Measurements from ENCODE around the gene SRPRA. TPM values are rescaled to one million over a fixed set of nuclear protein-coding genes. Genes with fewer than 3 reads are reported as not detected.
"Not testable (repeated sequence)": the region's sequence is repeated elsewhere in the genome, so short reads cannot be mapped to it uniquely, and the experiment has no call there.

Gene SRPRA
- total RNA-seq, 1 donor from 2014 or later = 40.0 TPM

DNA sequence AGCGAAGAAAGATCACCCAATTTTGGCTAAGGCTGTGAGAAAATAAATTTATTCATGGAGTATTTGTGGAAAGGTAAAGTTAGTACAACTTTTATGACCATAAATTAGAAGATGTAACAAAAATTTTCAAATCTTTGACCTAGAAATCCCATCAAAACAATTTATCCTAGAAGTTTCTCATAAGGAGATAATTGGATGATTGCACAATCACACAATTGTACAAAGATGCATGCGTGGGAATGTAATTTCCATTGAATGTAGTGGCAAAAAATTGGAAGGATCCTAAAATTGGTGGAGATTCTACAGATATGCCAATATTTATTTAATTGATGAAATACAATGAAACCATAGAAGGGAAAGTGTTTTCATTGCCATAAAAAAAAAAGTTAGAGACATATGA, 11.6 kb downstream of the SRPRA start:
- no peaks in the 10 kb centered on the region for H3K36me3 ChIP-seq
- no peak overlapping the region for H3K9ac ChIP-seq
- no peaks in the 10 kb centered on the region for H3K27me3 ChIP-seq
- no peak overlapping the region for H2AFZ ChIP-seq (replicated peaks)
- peaks cover 23% of the 10 kb centered on the region for H3F3A ChIP-seq (ENCODE audit: low read depth)
- no peak overlapping the region for H3K4me2 ChIP-seq
- no peaks in the 10 kb centered on the region for H3K79me2 ChIP-seq (ENCODE audit: low read depth)
- Mint-ChIP-seq H3K27ac (no peak overlapping the region), H3K9me3 (no peaks in the 10 kb centered on the region), H3K27me3 (ENCODE audit: insufficient read depth, low read depth) (peaks cover 2% of the 10 kb centered on the region), H3K36me3 (peaks cover 23% of the 10 kb centered on the region), H3K4me1 (no peaks in the 10 kb centered on the region), H3K4me3 (no peak overlapping the region)
- H4K20me1 ChIP-seq (ENCODE audit: low read depth) = peaks cover 5% of the 10 kb centered on the region
- H3K4me3 ChIP-seq = no peak overlapping the region
- no peak overlapping the region for H3K27ac ChIP-seq
- H3K4me1 ChIP-seq = no peaks in the 10 kb centered on the region
- DNase-seq (ENCODE audit: low spot score) = no peak
- H3K9me3 ChIP-seq (ENCODE audit: low read depth) = no peaks in the 10 kb centered on the region
- TF ChIP-seq EZH2 (IDR thresholded peaks at IDR 0.05) = no peak
- TF ChIP-seq EZH2phosphoT487 (IDR thresholded peaks at IDR 0.05) = no peak
- TF ChIP-seq, protein P1, sequence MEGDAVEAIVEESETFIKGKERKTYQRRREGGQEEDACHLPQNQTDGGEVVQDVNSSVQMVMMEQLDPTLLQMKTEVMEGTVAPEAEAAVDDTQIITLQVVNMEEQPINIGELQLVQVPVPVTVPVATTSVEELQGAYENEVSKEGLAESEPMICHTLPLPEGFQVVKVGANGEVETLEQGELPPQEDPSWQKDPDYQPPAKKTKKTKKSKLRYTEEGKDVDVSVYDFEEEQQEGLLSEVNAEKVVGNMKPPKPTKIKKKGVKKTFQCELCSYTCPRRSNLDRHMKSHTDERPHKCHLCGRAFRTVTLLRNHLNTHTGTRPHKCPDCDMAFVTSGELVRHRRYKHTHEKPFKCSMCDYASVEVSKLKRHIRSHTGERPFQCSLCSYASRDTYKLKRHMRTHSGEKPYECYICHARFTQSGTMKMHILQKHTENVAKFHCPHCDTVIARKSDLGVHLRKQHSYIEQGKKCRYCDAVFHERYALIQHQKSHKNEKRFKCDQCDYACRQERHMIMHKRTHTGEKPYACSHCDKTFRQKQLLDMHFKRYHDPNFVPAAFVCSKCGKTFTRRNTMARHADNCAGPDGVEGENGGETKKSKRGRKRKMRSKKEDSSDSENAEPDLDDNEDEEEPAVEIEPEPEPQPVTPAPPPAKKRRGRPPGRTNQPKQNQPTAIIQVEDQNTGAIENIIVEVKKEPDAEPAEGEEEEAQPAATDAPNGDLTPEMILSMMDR (IDR thresholded peaks at IDR 0.05) = no peak

DNA sequence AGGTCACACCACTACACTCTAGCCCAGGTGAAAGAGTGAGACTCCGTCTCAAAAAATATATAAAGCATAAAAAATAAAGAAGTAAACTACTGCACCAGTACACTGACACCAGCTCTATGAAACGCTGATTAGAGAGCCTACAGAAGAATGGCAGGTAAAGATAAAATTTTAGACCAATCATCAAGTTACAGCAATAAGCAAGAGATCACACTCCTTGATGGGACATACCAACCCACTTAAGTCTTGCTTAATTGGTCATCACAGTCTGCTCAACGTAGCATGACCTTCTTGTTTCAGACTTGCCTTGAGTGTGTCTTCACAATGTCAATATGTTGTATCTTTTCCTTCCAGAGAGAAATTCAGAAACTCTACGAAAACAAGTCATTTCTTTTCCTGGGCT, 12.5 kb downstream of the SRPRA start:
- Histone ChIP-seq H3K27ac (no peak overlapping the region), H4K20me1 (ENCODE audit: low read depth) (peaks cover 5% of the 10 kb centered on the region), H3K9me3 (ENCODE audit: low read depth) (no peaks in the 10 kb centered on the region), H3K4me2 (no peak overlapping the region), H3K27me3 (no peaks in the 10 kb centered on the region), H3K4me1 (no peaks in the 10 kb centered on the region), H2AFZ (replicated peaks) (no peak overlapping the region), H3K4me3 (no peak overlapping the region), H3F3A (ENCODE audit: low read depth) (peaks cover 16% of the 10 kb centered on the region), H3K36me3 (no peaks in the 10 kb centered on the region), H3K9ac (no peak overlapping the region), H3K79me2 (ENCODE audit: low read depth) (no peaks in the 10 kb centered on the region)
- Mint-ChIP-seq H3K27me3 (ENCODE audit: insufficient read depth, low read depth) (peaks cover 2% of the 10 kb centered on the region), H3K4me3 (no peak overlapping the region), H3K4me1 (no peaks in the 10 kb centered on the region), H3K36me3 (peaks cover 23% of the 10 kb centered on the region), H3K27ac (no peak overlapping the region), H3K9me3 (no peaks in the 10 kb centered on the region)
- TF ChIP-seq EZH2 (IDR thresholded peaks at IDR 0.05) (no peak), EZH2phosphoT487 (IDR thresholded peaks at IDR 0.05) (no peak)
- TF ChIP-seq, protein P1 (IDR thresholded peaks at IDR 0.05) = no peak
- DNase-seq (ENCODE audit: low spot score) = no peak

DNA sequence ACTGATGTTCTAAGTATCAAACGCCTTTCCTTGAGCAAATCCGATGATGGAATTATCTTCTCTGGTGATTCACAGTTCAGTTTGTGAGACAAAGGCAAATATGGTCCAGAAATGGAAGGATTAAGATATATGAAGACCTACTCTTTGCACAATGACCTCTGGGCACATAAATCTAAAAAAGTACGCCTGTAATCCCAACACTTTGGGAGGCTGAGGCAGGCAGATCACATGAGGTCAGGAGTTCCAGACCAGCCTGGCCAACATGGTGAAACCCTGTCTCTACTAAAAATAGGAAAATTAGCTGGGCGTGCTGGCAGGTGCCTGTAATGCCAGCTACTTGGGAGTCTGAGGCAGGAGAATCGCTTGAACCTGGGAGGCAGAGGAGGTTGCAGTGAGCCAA, 13.2 kb downstream of the SRPRA start:
- not testable (repeated sequence) for H3K79me2 ChIP-seq (ENCODE audit: low read depth)

GRCh38 chr11:126254819-126255218, 13.9 kb downstream of the SRPRA start:
- peaks cover 29% of the 10 kb centered on the region for H3K36me3 Mint-ChIP-seq
- no peak for DNase-seq (ENCODE audit: low spot score)

More for the DNA sequence above, 13.2 kb downstream of the SRPRA start:
- H3K27me3 ChIP-seq; H3K9ac ChIP-seq; H3F3A ChIP-seq (ENCODE audit: low read depth); H3K27me3 Mint-ChIP-seq (ENCODE audit: insufficient read depth, low read depth); H4K20me1 ChIP-seq (ENCODE audit: low read depth); H2AFZ ChIP-seq (replicated peaks); H3K36me3 ChIP-seq; H3K4me3 Mint-ChIP-seq; H3K4me3 ChIP-seq; DNase-seq (ENCODE audit: low spot score); H3K9me3 Mint-ChIP-seq; H3K9me3 ChIP-seq (ENCODE audit: low read depth); H3K27ac ChIP-seq; H3K4me1 ChIP-seq; H3K27ac Mint-ChIP-seq; H3K4me1 Mint-ChIP-seq; H3K4me2 ChIP-seq: not testable (repeated sequence)
- peaks cover 26% of the 10 kb centered on the region for H3K36me3 Mint-ChIP-seq

More at GRCh38 chr11:126254819-126255218, 13.9 kb downstream of the SRPRA start:
- Mint-ChIP-seq H3K4me3 (no peak overlapping the region), H3K27me3 (ENCODE audit: insufficient read depth, low read depth) (peaks cover 2% of the 10 kb centered on the region), H3K4me1 (no peaks in the 10 kb centered on the region), H3K27ac (no peak overlapping the region), H3K9me3 (no peaks in the 10 kb centered on the region)
- no peaks in the 10 kb centered on the region for H3K9me3 ChIP-seq (ENCODE audit: low read depth)
- TF ChIP-seq EZH2phosphoT487 (IDR thresholded peaks at IDR 0.05) = no peak
- no peak for TF ChIP-seq EZH2 (IDR thresholded peaks at IDR 0.05)
- TF ChIP-seq, protein P1 (IDR thresholded peaks at IDR 0.05) = no peak
- H3K79me2 ChIP-seq (ENCODE audit: low read depth) = no peaks in the 10 kb centered on the region
- H3K27me3 ChIP-seq = no peaks in the 10 kb centered on the region
- no peaks in the 10 kb centered on the region for H3K36me3 ChIP-seq
- H4K20me1 ChIP-seq (ENCODE audit: low read depth) = peaks cover 5% of the 10 kb centered on the region
- H3K27ac ChIP-seq = no peak overlapping the region
- H2AFZ ChIP-seq (replicated peaks) = no peak overlapping the region
- H3K4me1 ChIP-seq = no peaks in the 10 kb centered on the region
- no peak overlapping the region for H3K4me3 ChIP-seq
- H3F3A ChIP-seq (ENCODE audit: low read depth) = peaks cover 9% of the 10 kb centered on the region
- H3K9ac ChIP-seq = no peak overlapping the region
- H3K4me2 ChIP-seq = no peak overlapping the region

All from neural progenitor cell (in vitro differentiated cells).